ENCODE data around the gene TARS1. TPM values are rescaled to one million over a fixed set of nuclear protein-coding genes. Genes with fewer than 3 reads are reported as not detected.

Gene TARS1
- total and polyA plus RNA-seq, 2 of the 8 experiments (the other 6 are each of a cell fraction or from before 2014, with no cell fraction given): 94.4 to 445 TPM

GRCh38 chr5:33401482-33402390, 39.0 kb upstream of the TARS1 start:
- no peak overlapping the region for H3K9ac ChIP-seq (replicated peaks in 1 of 4; ENCODE audit: extremely low read depth in 1 of 4, low read depth in 3 of 4, low read length in 3 of 4)
- H4K20me1 ChIP-seq (replicated peaks in 1 of 2; ENCODE audit: control insufficient read depth in 1 of 2, insufficient read depth in 2 of 2, low read length in 2 of 2): no peaks in the 10 kb centered on the region
- H3K18ac ChIP-seq (ENCODE audit: extremely low read depth, low read length): no peak overlapping the region
- FAIRE-seq (no peak), DNase-seq (ENCODE audit: low read depth in 1 of 2, low spot score in 2 of 2) (no peak)
- H3K4me3 ChIP-seq (ENCODE audit: extremely low read depth in 1 of 4, insufficient read depth in 2 of 4, low read depth in 3 of 4, low read length in 4 of 4): no peak overlapping the region
- no peak overlapping the region for H4K8ac ChIP-seq (ENCODE audit: extremely low read depth, insufficient read depth, low read length)
- H3K79me1 ChIP-seq (ENCODE audit: low read depth, low read length): no peaks in the 10 kb centered on the region
- no peaks in the 10 kb centered on the region for H3K9me3 ChIP-seq (ENCODE audit: insufficient read depth in 2 of 2, low read depth in 1 of 2, low read length in 1 of 2)
- no peaks in the 10 kb centered on the region for H3K27me3 ChIP-seq (replicated peaks in 1 of 4; ENCODE audit: control insufficient read depth in 3 of 4, extremely low read depth in 1 of 4, insufficient read depth in 3 of 4, low read length in 3 of 4)
- H2BK5ac ChIP-seq (ENCODE audit: low read depth, low read length): no peak overlapping the region
- TF ChIP-seq ZNF274 (IDR thresholded peaks at IDR 0.05; ENCODE audit: borderline replicate concordance, extremely low read depth, low read length) (no peak), POLR2A (IDR thresholded peaks at IDR 0.05; ENCODE audit: control extremely low read depth in 1 of 2, low read depth in 2 of 2, low read length in 2 of 2) (no peak), HDAC6 (IDR thresholded peaks at IDR 0.05; ENCODE audit: low read depth, low read length) (no peak), RFX5 (IDR thresholded peaks at IDR 0.05; ENCODE audit: borderline replicate concordance, low read depth, low read length) (no peak), RXRA (IDR thresholded peaks at IDR 0.05; ENCODE audit: insufficient read depth, low read depth, low read length) (no peak), POU5F1 (IDR thresholded peaks at IDR 0.05; ENCODE audit: low read depth, low read length) (no peak), CBX5 (IDR thresholded peaks at IDR 0.05; ENCODE audit: low read depth, low read length) (no peak), JUN (IDR thresholded peaks at IDR 0.05; ENCODE audit: low read depth, low read length) (no peak), EGR1 (IDR thresholded peaks at IDR 0.05; ENCODE audit: borderline replicate concordance, low read depth, low read length) (no peak), SP4 (IDR thresholded peaks at IDR 0.05; ENCODE audit: low read length) (no peak), NRF1 (IDR thresholded peaks at IDR 0.05; ENCODE audit: low read depth, low read length) (no peak), KDM5A (IDR thresholded peaks at IDR 0.05; ENCODE audit: low read length) (no peak)
- H3K4me1 ChIP-seq (replicated peaks in 1 of 4; ENCODE audit: control insufficient read depth in 3 of 4, insufficient read depth in 4 of 4, low read length in 3 of 4): peaks cover 0 to 4% (median 0%) of the 10 kb centered on the region in 4 experiments; a peak in 1 of 7 replicates
- no peak overlapping the region for H2BK15ac ChIP-seq (ENCODE audit: low read length)
- H3K4me2 ChIP-seq (ENCODE audit: insufficient read depth in 1 of 2, low read depth in 2 of 2, low read length in 2 of 2): no peak overlapping the region
- H3K23me2 ChIP-seq (ENCODE audit: low read depth, low read length): no peaks in the 10 kb centered on the region; the same call in 1 of the 2 replicates
- no peaks in the 10 kb centered on the region for H3K79me2 ChIP-seq (ENCODE audit: control insufficient read depth in 1 of 2, insufficient read depth in 2 of 2, low read length in 2 of 2)
- H3K4ac ChIP-seq (replicated peaks; ENCODE audit: insufficient read length, low read depth, low read length): no peak overlapping the region
- H2BK120ac ChIP-seq (replicated peaks; ENCODE audit: low read depth, low read length): no peak overlapping the region
- H3K27ac ChIP-seq (ENCODE audit: low read depth, low read length): no peak overlapping the region
- H2BK12ac ChIP-seq (ENCODE audit: low read depth, low read length): no peak overlapping the region
- no peak overlapping the region for H2AK5ac ChIP-seq (ENCODE audit: low read depth, low read length)
- no peak overlapping the region for H4K5ac ChIP-seq (ENCODE audit: insufficient read length, low read depth, low read length)
- ChIA-PET POLR2A (ENCODE audit: partially characterized antibody) (no interaction called here), CTCF (ENCODE audit: partially characterized antibody) (interaction anchor here (0.6 kb wide), 3 partner anchors 266 to 333 kb away, joined by 3 to 4 read pairs (median 3); no protein-coding TSS in a partner anchor)
- no peak overlapping the region for H3K56ac ChIP-seq (replicated peaks; ENCODE audit: insufficient read length, low read depth, low read length)
- no peak overlapping the region for H4K91ac ChIP-seq (replicated peaks; ENCODE audit: insufficient read length, low read length)
- no peak overlapping the region for H3K14ac ChIP-seq (ENCODE audit: insufficient read length)
- no peaks in the 10 kb centered on the region for H3K36me3 ChIP-seq (ENCODE audit: control insufficient read depth in 2 of 4, insufficient read depth in 4 of 4, low read length in 3 of 4)
- no peak overlapping the region for H2BK20ac ChIP-seq (ENCODE audit: low read length)
- H3K23ac ChIP-seq (ENCODE audit: insufficient read length): no peak overlapping the region
- 88% methylated on average over 5 of the region's 5 CpGs; no CpG with 5 or more reads in 1 of the 2 experiments for WGBS, 2 experiments (ENCODE audit: extremely low coverage in 1 of 2, insufficient coverage in 1 of 2, insufficient read length in 1 of 2, insufficient replicate concordance in 2 of 2, low coverage in 1 of 2, low lambda C conversion rate in 2 of 2, missing lambda C conversion rate in 1 of 2)
- H2AFZ ChIP-seq (ENCODE audit: low read length): no peak overlapping the region
